GM19452 (cell line): ENCODE data around the gene USP32.

Source experiments
- ATAC-seq: cut with Tn5 transposase; IDR thresholded peaks from one replicate; pipeline ENCODE4 v1.9.1; 2021; ENCODE audit not compliant: unreplicated experiment

USP32 gene

GRCh38 chr17:60137731-60138130 lies 254.2 kb downstream of the USP32 start:
- ATAC-seq, result no peak

- ATAC-seq, result no peak
These were observed 255.8 kb downstream of the USP32 start for GRCh38 chr17:60135951-60136666.

GRCh38 chr17:60135151-60135950 lies 256.6 kb downstream of the USP32 start:
- peak; percentile 84 for ATAC-seq

GRCh38 chr17:60134396-60135150 lies 257.4 kb downstream of the USP32 start:
- peak; percentile 8 for ATAC-seq

GRCh38 chr17:60130466-60130865 lies 261.5 kb downstream of the USP32 start:
- ATAC-seq, result no peak

GRCh38 chr17:60129164-60129563 lies 262.8 kb downstream of the USP32 start:
- ATAC-seq, result no peak
